Ishikawa (cell line): ENCODE data around the gene HP.

Source experiments
- FOXM1 ChIP-seq: IDR thresholded peaks from 2 replicates; pipeline ENCODE4 v1.6.1; 2012; ENCODE audit warnings: low read depth, borderline replicate concordance
- RAD21 ChIP-seq: IDR thresholded peaks from 2 replicates; pipeline ENCODE4 v1.6.1; 2012; ENCODE audit warnings: low read depth
- TF ChIP-seq, protein P1 (sequence below): IDR thresholded peaks from 2 replicates; pipeline ENCODE4 v1.6.1; 2012; ENCODE audit warnings: low read depth, mild to moderate bottlenecking
- TF ChIP-seq, protein P2 (sequence below): IDR thresholded peaks from 2 replicates; pipeline ENCODE4 v1.6.1; 2012

DNA sequence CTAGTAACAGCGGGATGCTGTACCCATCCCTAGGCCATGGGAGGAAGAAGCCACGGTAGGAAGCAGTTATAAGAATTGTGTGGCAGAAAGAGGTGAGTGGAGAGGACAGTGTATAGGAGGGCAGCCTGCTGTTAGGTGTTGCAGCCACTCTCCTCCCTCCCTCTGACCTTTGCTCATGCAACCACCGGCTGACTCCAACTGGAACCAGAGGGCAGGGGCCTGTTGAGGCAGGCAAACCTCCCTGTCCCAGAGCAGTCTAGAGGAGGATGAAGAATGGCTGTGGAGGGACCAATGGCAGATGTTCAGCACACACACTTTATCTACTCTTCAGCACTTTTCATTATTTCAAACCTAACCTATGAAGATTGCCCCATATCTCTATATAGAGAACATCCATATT lies 36.9 kb downstream of the HP start:
- no peak for TF ChIP-seq FOXM1
- TF ChIP-seq, protein P1, sequence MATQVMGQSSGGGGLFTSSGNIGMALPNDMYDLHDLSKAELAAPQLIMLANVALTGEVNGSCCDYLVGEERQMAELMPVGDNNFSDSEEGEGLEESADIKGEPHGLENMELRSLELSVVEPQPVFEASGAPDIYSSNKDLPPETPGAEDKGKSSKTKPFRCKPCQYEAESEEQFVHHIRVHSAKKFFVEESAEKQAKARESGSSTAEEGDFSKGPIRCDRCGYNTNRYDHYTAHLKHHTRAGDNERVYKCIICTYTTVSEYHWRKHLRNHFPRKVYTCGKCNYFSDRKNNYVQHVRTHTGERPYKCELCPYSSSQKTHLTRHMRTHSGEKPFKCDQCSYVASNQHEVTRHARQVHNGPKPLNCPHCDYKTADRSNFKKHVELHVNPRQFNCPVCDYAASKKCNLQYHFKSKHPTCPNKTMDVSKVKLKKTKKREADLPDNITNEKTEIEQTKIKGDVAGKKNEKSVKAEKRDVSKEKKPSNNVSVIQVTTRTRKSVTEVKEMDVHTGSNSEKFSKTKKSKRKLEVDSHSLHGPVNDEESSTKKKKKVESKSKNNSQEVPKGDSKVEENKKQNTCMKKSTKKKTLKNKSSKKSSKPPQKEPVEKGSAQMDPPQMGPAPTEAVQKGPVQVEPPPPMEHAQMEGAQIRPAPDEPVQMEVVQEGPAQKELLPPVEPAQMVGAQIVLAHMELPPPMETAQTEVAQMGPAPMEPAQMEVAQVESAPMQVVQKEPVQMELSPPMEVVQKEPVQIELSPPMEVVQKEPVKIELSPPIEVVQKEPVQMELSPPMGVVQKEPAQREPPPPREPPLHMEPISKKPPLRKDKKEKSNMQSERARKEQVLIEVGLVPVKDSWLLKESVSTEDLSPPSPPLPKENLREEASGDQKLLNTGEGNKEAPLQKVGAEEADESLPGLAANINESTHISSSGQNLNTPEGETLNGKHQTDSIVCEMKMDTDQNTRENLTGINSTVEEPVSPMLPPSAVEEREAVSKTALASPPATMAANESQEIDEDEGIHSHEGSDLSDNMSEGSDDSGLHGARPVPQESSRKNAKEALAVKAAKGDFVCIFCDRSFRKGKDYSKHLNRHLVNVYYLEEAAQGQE: no peak
- TF ChIP-seq, protein P2, sequence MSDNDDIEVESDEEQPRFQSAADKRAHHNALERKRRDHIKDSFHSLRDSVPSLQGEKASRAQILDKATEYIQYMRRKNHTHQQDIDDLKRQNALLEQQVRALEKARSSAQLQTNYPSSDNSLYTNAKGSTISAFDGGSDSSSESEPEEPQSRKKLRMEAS: no peak
- TF ChIP-seq RAD21: no peak
